ENCODE results near the gene SRD5A3.

- TF ChIP-seq EZH2 (IDR thresholded peaks at IDR 0.05; ENCODE audit: low read depth) = no peak
- TF ChIP-seq, protein P1, sequence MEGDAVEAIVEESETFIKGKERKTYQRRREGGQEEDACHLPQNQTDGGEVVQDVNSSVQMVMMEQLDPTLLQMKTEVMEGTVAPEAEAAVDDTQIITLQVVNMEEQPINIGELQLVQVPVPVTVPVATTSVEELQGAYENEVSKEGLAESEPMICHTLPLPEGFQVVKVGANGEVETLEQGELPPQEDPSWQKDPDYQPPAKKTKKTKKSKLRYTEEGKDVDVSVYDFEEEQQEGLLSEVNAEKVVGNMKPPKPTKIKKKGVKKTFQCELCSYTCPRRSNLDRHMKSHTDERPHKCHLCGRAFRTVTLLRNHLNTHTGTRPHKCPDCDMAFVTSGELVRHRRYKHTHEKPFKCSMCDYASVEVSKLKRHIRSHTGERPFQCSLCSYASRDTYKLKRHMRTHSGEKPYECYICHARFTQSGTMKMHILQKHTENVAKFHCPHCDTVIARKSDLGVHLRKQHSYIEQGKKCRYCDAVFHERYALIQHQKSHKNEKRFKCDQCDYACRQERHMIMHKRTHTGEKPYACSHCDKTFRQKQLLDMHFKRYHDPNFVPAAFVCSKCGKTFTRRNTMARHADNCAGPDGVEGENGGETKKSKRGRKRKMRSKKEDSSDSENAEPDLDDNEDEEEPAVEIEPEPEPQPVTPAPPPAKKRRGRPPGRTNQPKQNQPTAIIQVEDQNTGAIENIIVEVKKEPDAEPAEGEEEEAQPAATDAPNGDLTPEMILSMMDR (conservative IDR thresholded peaks at IDR 0.05) = no peak
Observed at GRCh38 chr4:55337944-55338343, 8.1 kb upstream of the SRD5A3 start.
